ENCODE results near the gene D2HGDH.

DNA sequence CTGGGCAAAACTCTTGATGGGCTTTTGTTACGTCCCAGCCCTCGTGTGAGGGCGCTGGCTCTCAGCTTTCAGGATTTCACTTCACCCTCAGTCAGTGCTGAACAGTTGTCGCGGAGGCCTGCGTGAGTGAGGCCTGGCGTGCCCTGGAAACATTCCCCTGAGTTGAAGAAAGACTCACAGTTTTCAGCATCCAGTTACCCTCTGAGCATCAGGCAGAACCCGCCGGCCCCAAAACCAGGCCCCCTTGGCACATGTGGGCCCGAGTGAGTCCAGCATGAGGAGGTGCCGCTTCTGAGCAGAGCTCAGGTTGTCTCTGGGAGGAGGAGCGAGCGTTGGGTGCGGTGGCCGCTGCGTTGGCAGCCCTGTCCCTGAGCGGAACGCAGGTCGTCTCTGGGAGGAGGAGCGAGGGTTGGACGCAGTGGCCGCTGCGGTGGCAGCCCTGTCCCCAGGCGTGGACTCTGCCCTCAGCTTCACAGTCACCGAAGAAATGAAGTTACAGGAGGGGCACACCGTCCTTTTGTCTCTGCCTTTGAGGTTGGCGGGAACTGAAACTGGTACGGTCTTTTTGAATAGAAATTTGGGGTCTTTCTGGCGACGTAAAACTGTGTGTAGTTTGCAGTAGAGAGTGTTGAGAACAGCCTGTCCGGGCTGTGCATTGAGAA lies 74.4 kb downstream of the D2HGDH start, which contains the start of gene NEU4:
- TF ChIP-seq, protein P1, sequence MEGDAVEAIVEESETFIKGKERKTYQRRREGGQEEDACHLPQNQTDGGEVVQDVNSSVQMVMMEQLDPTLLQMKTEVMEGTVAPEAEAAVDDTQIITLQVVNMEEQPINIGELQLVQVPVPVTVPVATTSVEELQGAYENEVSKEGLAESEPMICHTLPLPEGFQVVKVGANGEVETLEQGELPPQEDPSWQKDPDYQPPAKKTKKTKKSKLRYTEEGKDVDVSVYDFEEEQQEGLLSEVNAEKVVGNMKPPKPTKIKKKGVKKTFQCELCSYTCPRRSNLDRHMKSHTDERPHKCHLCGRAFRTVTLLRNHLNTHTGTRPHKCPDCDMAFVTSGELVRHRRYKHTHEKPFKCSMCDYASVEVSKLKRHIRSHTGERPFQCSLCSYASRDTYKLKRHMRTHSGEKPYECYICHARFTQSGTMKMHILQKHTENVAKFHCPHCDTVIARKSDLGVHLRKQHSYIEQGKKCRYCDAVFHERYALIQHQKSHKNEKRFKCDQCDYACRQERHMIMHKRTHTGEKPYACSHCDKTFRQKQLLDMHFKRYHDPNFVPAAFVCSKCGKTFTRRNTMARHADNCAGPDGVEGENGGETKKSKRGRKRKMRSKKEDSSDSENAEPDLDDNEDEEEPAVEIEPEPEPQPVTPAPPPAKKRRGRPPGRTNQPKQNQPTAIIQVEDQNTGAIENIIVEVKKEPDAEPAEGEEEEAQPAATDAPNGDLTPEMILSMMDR (IDR thresholded peaks at IDR 0.05 in 2 of 3, conservative IDR thresholded peaks at IDR 0.05 in 1 of 3; ENCODE audit: control insufficient read depth in 2 of 3, extremely low read depth in 1 of 3, insufficient read depth in 1 of 3, low read depth in 3 of 3, low read length in 3 of 3) = no peak
- no peak for TF ChIP-seq EZH2 (IDR thresholded peaks at IDR 0.05; ENCODE audit: borderline replicate concordance, control insufficient read depth, low read depth, low read length)
- TF ChIP-seq, protein P2, sequence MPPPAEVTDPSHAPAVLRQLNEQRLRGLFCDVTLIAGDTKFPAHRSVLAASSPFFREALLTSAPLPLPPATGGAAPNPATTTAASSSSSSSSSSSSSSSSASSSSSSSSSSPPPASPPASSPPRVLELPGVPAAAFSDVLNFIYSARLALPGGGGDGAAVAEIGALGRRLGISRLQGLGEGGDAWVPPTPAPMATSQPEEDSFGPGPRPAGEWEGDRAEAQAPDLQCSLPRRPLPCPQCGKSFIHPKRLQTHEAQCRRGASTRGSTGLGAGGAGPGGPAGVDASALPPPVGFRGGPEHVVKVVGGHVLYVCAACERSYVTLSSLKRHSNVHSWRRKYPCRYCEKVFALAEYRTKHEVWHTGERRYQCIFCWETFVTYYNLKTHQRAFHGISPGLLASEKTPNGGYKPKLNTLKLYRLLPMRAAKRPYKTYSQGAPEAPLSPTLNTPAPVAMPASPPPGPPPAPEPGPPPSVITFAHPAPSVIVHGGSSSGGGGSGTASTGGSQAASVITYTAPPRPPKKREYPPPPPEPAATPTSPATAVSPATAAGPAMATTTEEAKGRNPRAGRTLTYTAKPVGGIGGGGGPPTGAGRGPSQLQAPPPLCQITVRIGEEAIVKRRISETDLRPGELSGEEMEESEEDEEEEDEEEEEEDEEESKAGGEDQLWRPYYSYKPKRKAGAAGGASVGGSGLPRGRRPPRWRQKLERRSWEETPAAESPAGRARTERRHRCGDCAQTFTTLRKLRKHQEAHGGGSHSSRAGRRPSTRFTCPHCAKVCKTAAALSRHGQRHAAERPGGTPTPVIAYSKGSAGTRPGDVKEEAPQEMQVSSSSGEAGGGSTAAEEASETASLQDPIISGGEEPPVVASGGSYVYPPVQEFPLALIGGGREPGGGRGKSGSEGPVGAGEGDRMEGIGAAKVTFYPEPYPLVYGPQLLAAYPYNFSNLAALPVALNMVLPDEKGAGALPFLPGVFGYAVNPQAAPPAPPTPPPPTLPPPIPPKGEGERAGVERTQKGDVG (CRISPR knock-in tag; IDR thresholded peaks at IDR 0.05) = no peak
- TF ChIP-seq FOXK2 (IDR thresholded peaks at IDR 0.05) = no peak
- no peak for TF ChIP-seq POLR2A (IDR thresholded peaks at IDR 0.05; ENCODE audit: low read depth, low read length)
- TF ChIP-seq CBX5 (IDR thresholded peaks at IDR 0.05; ENCODE audit: low read depth) = no peak
